ENCODE data around the gene EFCAB7. TPM values are rescaled to one million over a fixed set of nuclear protein-coding genes. Genes with fewer than 3 reads are reported as not detected.

EFCAB7 gene
- total and polyA plus RNA-seq, 2 of the 13 experiments (the other 11 are each of a cell fraction or from before 2014, with no cell fraction given): 1.7 to 5.4 TPM

- Histone ChIP-seq H3K27ac (ENCODE audit: extremely low read length, insufficient read depth, low read length) (peak overlapping the region; percentile 94), H3K79me2 (ENCODE audit: insufficient read depth, low read length) (peaks cover 41% of the 10 kb centered on the region), H3K4me1 (ENCODE audit: insufficient read depth, low read length) (peaks cover 66% of the 10 kb centered on the region), H3K4me3 (replicated peaks in 1 of 3; ENCODE audit: insufficient read depth in 1 of 3, low read depth in 2 of 3, low read length in 3 of 3) (peak overlapping the region; percentile 93 to 96 (median 93)), H3K9me3 (ENCODE audit: low read length) (no peaks in the 10 kb centered on the region), H3K9ac (ENCODE audit: insufficient read depth, low read depth, low read length) (peak overlapping the region; percentile 89), H4K20me1 (ENCODE audit: insufficient read depth, low read length) (no peaks in the 10 kb centered on the region; the same call in 1 of the 2 replicates), H3K27me3 (ENCODE audit: control insufficient read depth in 1 of 2, insufficient read depth in 2 of 2, low read length in 2 of 2) (peaks cover 0 to 3% of the 10 kb centered on the region in 2 experiments; a peak in 1 of 5 replicates), H3K36me3 (replicated peaks in 1 of 2; ENCODE audit: control insufficient read depth in 1 of 2, insufficient read depth in 2 of 2, low read length in 2 of 2) (no peaks in the 10 kb centered on the region; a peak in 1 of 5 replicates), H3K4me2 (ENCODE audit: low read depth, low read length) (peak overlapping the region; percentile 76), H2AFZ (ENCODE audit: low read length) (no peak overlapping the region)
- ChIA-PET CTCF (ENCODE audit: low intra/inter-chr PET ratio, low total read pairs) (no interaction called here), POLR2A (no interaction called here)
- DNase-seq (ENCODE audit: low spot score) (peak; percentile 66), ATAC-seq (no peak; the same call in 2 of the 3 replicates), FAIRE-seq (peak; percentile 47)
- WGBS (ENCODE audit: low lambda C conversion rate): 20% methylated on average over 17 of the region's 18 CpGs
- BruUV-seq (replicated peaks): TSS peak; percentile 74
- in situ Hi-C loops (cut with HindIII; ENCODE audit: extremely low pct_ligation_motif_present, low pct_unique_long_range_greater_than_20kb) (no loop called here), intact Hi-C loops (cut with micrococcal nuclease; ENCODE audit: unreplicated experiment) (no loop called here)
- TF ChIP-seq ZNF720 (CRISPR knock-in tag; IDR thresholded peaks at IDR 0.05): no peak
- TF ChIP-seq XBP1 (CRISPR knock-in tag; IDR thresholded peaks at IDR 0.05): 0 out of 2 replicates have a peak, but pooled peaks have one; percentile 24
- TF ChIP-seq SSRP1 (CRISPR knock-in tag; IDR thresholded peaks at IDR 0.05): no peak
- no peak for TF ChIP-seq ZNF281 (CRISPR knock-in tag; IDR thresholded peaks at IDR 0.05; ENCODE audit: borderline replicate concordance)
- no peak for TF ChIP-seq PRDM10 (CRISPR knock-in tag; IDR thresholded peaks at IDR 0.05; ENCODE audit: low read depth)
- TF ChIP-seq DNMT3B (CRISPR knock-in tag; conservative IDR thresholded peaks at IDR 0.05): no peak
- TF ChIP-seq YY1 (IDR thresholded peaks at IDR 0.05; ENCODE audit: insufficient read depth, insufficient replicate concordance, low read depth, low read length): no peak
- no peak for TF ChIP-seq ARNTL (CRISPR knock-in tag; IDR thresholded peaks at IDR 0.05)
- TF ChIP-seq SIX1 (CRISPR knock-in tag; IDR thresholded peaks at IDR 0.05; ENCODE audit: borderline replicate concordance): no peak
- peak; percentile 28; the same call in 1 of the 2 replicates for TF ChIP-seq NR2F6 (IDR thresholded peaks at IDR 0.05)
- 0 out of 2 replicates have a peak, but pooled peaks have one; percentile 39 for TF ChIP-seq NR2F6 (CRISPR knock-in tag; IDR thresholded peaks at IDR 0.05)
- TF ChIP-seq HNRNPL (IDR thresholded peaks at IDR 0.05; ENCODE audit: low read depth, low read length): no peak
- TF ChIP-seq PRPF4 (IDR thresholded peaks at IDR 0.05; ENCODE audit: low read depth, low read length, poor library complexity, severe bottlenecking): no peak
- 0 out of 2 replicates have a peak, but pooled peaks have one; percentile 19 for TF ChIP-seq CREM (IDR thresholded peaks at IDR 0.05)
- no peak for TF ChIP-seq CREM (CRISPR knock-in tag; IDR thresholded peaks at IDR 0.05)
- no peak for TF ChIP-seq FOXK1 (CRISPR knock-in tag; IDR thresholded peaks at IDR 0.05; ENCODE audit: borderline replicate concordance, low read depth)
- no peak for TF ChIP-seq NCOA2 (CRISPR knock-in tag; IDR thresholded peaks at IDR 0.05)
- no peak for TF ChIP-seq NPAS2 (CRISPR knock-in tag; IDR thresholded peaks at IDR 0.05; ENCODE audit: borderline replicate concordance)
- TF ChIP-seq ZNF180 (CRISPR knock-in tag; IDR thresholded peaks at IDR 0.05; ENCODE audit: borderline replicate concordance, low read depth): no peak
- TF ChIP-seq ZNF501 (CRISPR knock-in tag; IDR thresholded peaks at IDR 0.05): no peak; the same call in 1 of the 2 replicates
Observed at GRCh38 chr1:63592536-63593302, 69.4 kb downstream of the EFCAB7 start.
